DND-41 (cell line): ENCODE results near the gene SNCA.

Experiments used
- ATAC-seq: fragments of 200-7000 bp; cut with Tn5 transposase; 3 replicates; pipeline ENCODE4 v1.9.1; 2021; ENCODE audit warnings: low read depth; ENCODE audit not compliant: insufficient read depth
- DNase-seq: peaks from one replicate; pipeline ENCODE4 v3.0.0-alpha.2; 2020
- H2AFZ ChIP-seq: 2 replicates; pipeline ENCODE4 v1.6.0; 2012; ENCODE audit warnings: low read depth, low read length
- H3K27ac ChIP-seq: 2 replicates; pipeline ENCODE4 v1.5.1; 2012; ENCODE audit warnings: low read length, inconsistent platforms
- H3K27me3 ChIP-seq: fragments of 200-600 bp; sonication (generic); 2 replicates; pipeline ENCODE4 v1.6.0; 2012; ENCODE audit warnings: low read length, mild to moderate bottlenecking, inconsistent platforms; ENCODE audit not compliant: insufficient read depth, poor library complexity
- H3K36me3 ChIP-seq: 2 replicates; pipeline ENCODE4 v1.5.1; 2012; ENCODE audit warnings: low read length, inconsistent platforms; ENCODE audit not compliant: insufficient read depth
- H3K4me1 ChIP-seq: 2 replicates; pipeline ENCODE4 v1.5.1; 2012; ENCODE audit warnings: mild to moderate bottlenecking, low read length; ENCODE audit not compliant: insufficient read depth
- H3K4me2 ChIP-seq: 2 replicates; pipeline ENCODE4 v1.6.0; 2012; ENCODE audit warnings: mild to moderate bottlenecking, moderate library complexity, low read length, inconsistent platforms; ENCODE audit not compliant: insufficient read depth
- H3K4me3 ChIP-seq, 2 experiments: fragments of 200-600 bp in 1 of 2; shearing (Covaris generic) in 1 of 2; 2 replicates each; pipeline ENCODE4 v1.5.1; 2012 to 2016; ENCODE audit warnings: inconsistent platforms in 2 of 2, low read length in 2 of 2, mild to moderate bottlenecking in 2 of 2, low read depth in 1 of 2, moderate library complexity in 1 of 2
- H3K79me2 ChIP-seq: 2 replicates; pipeline ENCODE4 v1.6.0; 2012; ENCODE audit warnings: low read length, inconsistent platforms; ENCODE audit not compliant: insufficient read depth
- H3K9ac ChIP-seq: 2 replicates; pipeline ENCODE4 v1.6.0; 2012; ENCODE audit warnings: low read depth, mild to moderate bottlenecking, inconsistent platforms, low read length, moderate library complexity
- H3K9me3 ChIP-seq: 2 replicates; pipeline ENCODE4 v1.5.1; 2012; ENCODE audit warnings: low read length, moderate library complexity, mild to moderate bottlenecking, inconsistent platforms; ENCODE audit not compliant: insufficient read depth, severe bottlenecking
- H4K20me1 ChIP-seq: 2 replicates; pipeline ENCODE4 v1.6.0; 2012; ENCODE audit warnings: low read length; ENCODE audit not compliant: insufficient read depth
- CTCF ChIP-seq: IDR thresholded peaks from 2 replicates; pipeline ENCODE4 v1.5.1; 2012; ENCODE audit warnings: borderline replicate concordance, low read length, moderate library complexity, mild to moderate bottlenecking; ENCODE audit not compliant: poor library complexity, severe bottlenecking; ENCODE audit errors: extremely low read depth
- EZH2 ChIP-seq: IDR thresholded peaks from 3 replicates; pipeline ENCODE4 v1.6.1; 2012; ENCODE audit warnings: borderline replicate concordance, low read depth, mild to moderate bottlenecking, moderate library complexity, low read length, inconsistent platforms; ENCODE audit not compliant: severe bottlenecking

Gene SNCA

DNA sequence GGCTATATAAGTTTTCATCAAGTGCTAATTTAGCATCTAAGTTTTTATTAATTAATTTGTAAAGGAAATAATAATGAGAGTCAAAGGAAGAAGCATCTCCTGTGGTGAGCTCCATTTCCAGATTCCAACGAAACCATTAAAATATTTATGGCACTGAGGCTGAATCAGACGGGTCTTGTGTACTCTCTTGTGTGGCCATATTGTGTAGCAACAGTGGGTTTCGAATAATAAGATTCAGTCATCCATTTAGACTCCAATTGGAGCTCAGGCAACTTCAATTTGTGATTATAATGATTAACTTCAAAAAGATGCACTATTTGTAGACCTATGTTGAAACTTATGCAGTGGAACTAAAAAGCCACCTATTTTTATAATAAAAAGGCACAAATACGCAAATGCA, 82.4 kb downstream of the SNCA start:
- Histone ChIP-seq H3K4me3 (no peak overlapping the region), H3K79me2 (no peaks in the 10 kb centered on the region), H3K9ac (no peak overlapping the region), H3K27me3 (no peaks in the 10 kb centered on the region), H4K20me1 (no peaks in the 10 kb centered on the region), H3K4me1 (no peaks in the 10 kb centered on the region), H3K27ac (no peak overlapping the region), H3K4me2 (no peak overlapping the region), H3K9me3 (no peaks in the 10 kb centered on the region), H3K36me3 (no peaks in the 10 kb centered on the region), H2AFZ (no peak overlapping the region)
- no peak for TF ChIP-seq CTCF
- TF ChIP-seq EZH2 = no peak
- DNase-seq (no peak), ATAC-seq (no peak)

- Histone ChIP-seq H3K4me2 (no peak overlapping the region), H3K4me1 (no peaks in the 10 kb centered on the region), H3K9me3 (no peaks in the 10 kb centered on the region), H3K27me3 (no peaks in the 10 kb centered on the region), H4K20me1 (no peaks in the 10 kb centered on the region), H3K79me2 (no peaks in the 10 kb centered on the region), H3K27ac (no peak overlapping the region), H3K9ac (no peak overlapping the region), H3K4me3 (no peak overlapping the region), H3K36me3 (no peaks in the 10 kb centered on the region), H2AFZ (no peak overlapping the region)
- TF ChIP-seq EZH2 (no peak), CTCF (no peak)
- DNase-seq (no peak), ATAC-seq (no peak)
These were observed 83.3 kb downstream of the SNCA start for GRCh38 chr4:89753601-89754066.

GRCh38 chr4:89752932-89753598, 83.9 kb downstream of the SNCA start:
- H2AFZ ChIP-seq = no peak overlapping the region
- H3K4me2 ChIP-seq = no peak overlapping the region
- ATAC-seq = no peak
- H3K36me3 ChIP-seq = no peaks in the 10 kb centered on the region
- H3K27me3 ChIP-seq = no peaks in the 10 kb centered on the region
- no peaks in the 10 kb centered on the region for H4K20me1 ChIP-seq
- no peak overlapping the region for H3K27ac ChIP-seq
- H3K9me3 ChIP-seq = no peaks in the 10 kb centered on the region
- H3K4me1 ChIP-seq = no peaks in the 10 kb centered on the region
- H3K79me2 ChIP-seq = no peaks in the 10 kb centered on the region
- H3K9ac ChIP-seq = no peak overlapping the region
- H3K4me3 ChIP-seq = no peak overlapping the region
- DNase-seq = no peak
- TF ChIP-seq EZH2 (no peak), CTCF (no peak)
